Left forelimb (tissue), 1 donor: Measurements from ENCODE around the gene NFIB.
A peak's percentile ranks its signal among the peaks of the same experiment; 100 is the strongest.

Experiments
- DNase-seq: peaks from one replicate; pipeline ENCODE4 v3.0.0-alpha.2; 2018; ENCODE audit warnings: low spot score

The NFIB gene

DNA sequence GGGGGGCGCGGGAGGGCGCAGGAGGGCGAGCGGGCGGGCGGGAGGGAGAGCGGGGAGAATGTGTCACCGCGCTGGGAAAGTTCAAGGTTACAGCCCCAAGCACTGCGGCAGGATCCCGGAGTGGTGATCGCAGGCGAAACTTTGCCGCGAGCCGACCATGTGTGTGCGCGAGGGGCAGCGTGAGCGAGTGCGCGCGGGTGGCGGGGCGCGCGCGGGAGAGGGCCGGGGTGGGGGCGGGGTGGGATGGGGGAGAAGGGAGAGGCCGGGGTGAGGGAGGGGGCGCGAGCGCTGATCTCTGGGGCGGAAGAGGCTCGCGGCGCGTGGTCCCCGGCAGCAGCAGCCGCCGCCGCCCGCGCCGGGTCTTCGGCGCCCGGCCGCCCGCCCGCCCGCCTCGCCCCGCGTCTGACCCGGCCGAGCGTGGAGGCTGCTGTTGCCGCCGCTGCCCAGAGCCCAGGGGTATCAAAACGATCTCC, at the start of gene NFIB:
Gene NFIB, minus strand, starts transcription at position 191 of the 473 bp plus-strand sequence. CDS start 630 bp downstream, outside the sequence.
- peak; percentile 82 for DNase-seq

- no peak for DNase-seq
These were observed 48.2 kb upstream of the NFIB start for GRCh38 chr9:14362175-14362574.

DNA sequence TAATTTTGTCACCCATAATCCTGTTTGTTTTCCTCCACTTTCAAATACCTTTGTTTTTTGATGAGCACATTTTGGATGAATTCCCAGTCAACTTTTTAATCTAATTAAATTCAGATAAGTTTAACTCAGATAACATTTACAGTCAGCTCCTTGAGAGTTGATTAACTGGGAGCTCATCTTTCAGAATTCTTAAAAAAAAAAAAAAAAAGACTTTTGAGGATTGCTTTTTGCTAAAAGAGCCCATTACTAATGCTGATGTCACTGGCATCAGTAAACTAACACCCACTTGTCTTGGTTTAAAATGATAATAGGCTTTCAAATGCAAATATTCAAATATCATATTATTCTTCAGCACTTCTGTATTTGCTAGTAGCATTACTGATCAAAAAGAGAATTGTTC, 47.1 kb upstream of the NFIB start:
- no peak for DNase-seq

- DNase-seq = no peak
These were observed 44.6 kb upstream of the NFIB start for GRCh38 chr9:14358523-14358922.

DNA sequence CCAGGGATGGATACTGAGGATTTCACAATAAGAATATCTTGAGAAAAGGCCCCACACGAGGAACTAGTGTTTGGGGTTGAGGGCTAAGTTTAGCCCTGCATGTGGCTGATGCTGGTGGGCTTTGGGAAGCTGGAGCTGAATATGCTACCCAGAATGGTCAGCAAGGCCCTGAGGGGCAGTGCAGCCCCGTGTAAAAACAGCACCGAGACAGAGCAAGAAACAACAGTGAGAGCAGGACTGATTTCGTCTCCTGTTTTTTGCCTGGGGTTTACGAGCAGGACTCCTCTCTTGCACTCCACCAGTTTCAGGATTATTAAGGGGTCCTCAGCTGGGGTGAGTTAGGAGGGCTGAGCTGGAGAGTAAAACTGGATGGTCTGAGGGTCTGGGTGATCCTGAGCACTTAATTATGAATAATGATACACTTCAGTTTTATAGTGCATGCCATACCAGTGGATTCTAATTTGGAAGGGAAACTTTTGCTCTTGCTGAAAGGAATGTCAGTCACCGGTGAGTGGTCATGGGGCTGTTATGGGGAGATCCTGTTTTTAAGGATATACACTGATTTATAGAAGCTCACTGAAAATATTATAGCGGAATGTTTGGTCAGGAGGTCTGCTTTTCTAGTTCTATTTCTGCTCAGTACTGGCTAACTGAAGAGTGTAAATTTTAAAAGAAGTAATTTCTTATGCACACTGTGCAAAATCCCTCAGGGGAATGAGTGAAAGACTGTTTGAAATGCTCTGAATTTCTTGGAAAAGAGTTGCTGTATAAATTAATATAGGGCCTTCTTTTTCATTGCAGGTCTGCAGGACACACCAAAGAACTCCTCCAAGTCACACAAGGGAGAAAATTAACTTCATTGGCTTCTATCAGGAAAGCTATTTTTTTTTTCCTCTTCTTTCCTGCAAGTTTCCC, 42.7 kb upstream of the NFIB start:
- DNase-seq = no peak

DNA sequence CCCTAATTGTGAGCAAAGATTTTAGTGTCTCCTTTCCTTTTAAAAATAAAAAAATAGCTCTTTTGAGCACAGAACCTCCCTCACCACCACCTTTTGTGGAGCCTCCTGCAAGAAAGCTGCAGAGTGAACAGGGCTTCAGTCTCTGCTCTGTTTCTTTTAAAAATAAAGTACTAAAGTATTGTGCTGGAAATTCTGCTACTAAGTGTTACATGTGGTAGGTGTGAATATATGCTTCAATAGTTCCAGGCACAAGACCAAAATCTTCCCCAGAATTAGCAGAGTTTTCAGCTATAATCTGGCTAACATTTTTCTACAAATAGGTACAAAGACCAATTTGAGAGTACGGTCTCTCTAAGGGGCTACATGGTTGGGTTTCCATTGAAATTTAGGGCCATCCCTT, 40.3 kb upstream of the NFIB start:
- no peak for DNase-seq

DNA sequence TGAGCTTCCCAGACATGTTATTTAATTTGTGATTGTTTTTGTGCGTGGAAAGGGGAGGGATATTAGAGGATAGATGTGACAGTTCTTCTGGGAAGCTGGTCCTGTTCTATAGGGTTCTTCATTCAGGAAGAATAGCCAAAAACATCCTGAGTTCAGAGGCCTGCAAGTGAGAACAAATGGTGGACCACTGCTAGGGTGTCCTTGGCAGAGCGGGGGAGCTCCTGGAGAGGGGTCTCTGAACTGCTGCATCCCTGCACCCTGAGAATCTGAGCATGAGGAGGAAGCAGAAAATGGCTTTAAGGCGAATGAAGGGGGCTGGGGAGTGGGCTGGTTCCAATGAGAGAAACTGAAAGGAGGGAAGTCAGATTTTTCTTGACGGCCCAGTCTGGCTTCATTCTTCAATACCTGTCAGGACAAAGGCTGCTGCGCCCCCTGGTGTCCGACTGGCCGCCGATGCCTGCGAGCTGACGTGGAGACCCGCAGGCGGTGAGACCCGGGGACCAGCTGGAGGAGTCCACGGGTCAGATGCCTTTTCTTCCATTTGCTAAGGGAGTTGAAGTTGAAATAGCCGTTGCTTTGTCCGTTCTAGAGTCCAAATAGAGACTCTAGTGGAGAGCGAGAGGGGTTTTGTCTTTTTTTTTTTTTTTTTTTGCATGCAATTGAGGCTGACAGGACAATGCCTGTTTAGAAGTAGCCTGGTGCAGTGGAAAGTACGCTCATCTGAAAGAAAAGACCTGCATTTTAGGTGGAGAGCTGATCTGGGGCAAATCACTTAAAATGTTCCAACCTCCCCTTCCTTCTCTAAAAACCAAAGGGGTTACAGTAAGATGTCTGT, 39.5 kb upstream of the NFIB start:
- DNase-seq = peak; percentile 96

DNA sequence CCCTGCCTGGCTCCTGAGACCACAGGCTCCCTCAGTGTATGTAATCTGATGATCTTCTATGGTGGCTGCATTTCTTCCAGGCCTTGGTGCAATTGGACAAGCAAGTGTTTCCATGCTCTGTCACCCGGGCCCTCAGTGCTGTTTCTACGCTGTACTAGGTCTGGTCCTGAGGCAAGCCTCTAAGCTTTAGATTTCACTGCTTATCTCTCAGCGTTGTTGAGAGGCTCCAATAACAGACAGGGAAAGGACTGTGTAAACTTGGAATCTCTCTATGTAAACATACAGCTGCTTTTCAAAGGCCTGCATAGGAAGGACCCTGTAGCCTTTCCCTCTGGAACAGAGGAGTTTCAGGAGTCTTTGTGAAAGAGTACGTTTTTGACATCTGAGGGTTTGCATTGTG, 38.6 kb upstream of the NFIB start:
- DNase-seq = no peak

DNA sequence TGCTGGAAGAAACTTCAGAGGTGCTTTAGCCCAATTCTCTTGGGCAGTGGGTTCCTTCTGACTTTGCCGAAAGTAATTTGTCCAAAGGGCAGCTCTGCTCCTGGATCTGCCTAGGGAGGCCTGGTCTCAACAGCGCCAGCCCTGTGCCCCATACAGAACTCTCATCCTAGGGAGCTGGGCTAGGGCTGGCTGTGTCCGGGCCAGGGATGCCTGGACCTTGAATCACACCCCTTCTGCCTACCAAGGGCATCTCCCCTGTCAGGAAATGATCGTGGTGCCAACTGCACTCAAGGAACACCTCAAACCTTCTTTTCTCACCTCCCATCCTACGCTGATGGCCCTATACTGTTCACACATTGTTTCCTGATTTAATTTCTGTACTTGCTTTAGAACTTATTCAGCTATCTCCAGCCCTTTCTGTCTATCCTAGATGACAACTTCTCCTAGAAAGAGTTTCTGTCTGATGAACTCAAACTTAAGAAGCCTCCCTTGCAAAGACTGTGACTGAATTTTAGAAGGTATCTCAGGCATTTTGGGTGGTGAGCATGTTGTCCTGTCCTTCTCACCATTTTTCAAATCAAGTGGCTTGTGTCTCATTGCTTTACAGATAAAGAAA, 37.4 kb upstream of the NFIB start:
- no peak for DNase-seq

GRCh38 chr9:14350754-14351153, 36.8 kb upstream of the NFIB start:
- DNase-seq = no peak

GRCh38 chr9:14350349-14350728, 36.4 kb upstream of the NFIB start:
- peak; percentile 66 for DNase-seq

DNA sequence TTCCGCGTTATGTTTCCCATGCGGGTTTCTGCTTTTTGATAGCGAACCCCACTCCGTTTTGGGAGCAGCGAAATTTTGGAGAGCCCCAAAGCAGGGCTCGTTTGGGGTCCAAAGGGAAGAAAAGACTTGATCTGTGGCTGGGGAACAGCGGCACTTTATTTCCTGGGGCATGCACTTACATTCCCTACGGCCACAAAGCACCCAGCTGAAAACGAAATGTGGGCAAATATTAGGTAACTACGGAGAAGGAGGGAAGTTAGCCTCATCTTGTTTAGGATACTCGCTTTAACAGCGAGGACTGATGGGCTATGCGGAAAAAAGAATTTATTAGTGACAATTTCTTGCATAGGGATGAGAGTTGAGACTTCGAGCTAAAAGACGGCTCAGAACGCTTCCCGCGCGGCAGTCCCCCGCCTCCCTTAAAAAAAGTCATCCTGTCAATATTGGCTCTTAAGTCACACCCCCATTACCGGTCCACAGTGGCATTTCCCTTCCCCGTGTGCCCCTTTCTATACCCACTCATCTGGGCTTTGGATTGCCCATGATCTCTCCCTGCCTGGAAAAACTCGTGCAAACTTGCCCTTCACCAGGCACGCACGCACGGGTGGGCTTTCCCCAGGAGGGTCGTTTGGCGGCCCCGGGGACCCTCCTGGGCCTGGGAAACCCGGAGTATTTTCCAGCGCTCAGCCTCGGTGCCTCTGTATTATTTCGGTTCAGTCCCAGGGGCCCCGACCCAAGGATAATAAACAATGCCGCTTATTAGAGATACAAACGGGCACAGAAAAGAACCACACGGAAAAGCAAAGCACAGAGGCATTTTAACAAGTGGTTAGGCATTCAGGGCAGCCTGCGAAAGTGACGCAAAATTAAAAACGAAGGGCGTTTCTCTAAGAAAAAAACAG, 35.8 kb upstream of the NFIB start:
- DNase-seq = peak; percentile 68

- DNase-seq = no peak
These were observed 35.2 kb upstream of the NFIB start for GRCh38 chr9:14349146-14349446.

DNA sequence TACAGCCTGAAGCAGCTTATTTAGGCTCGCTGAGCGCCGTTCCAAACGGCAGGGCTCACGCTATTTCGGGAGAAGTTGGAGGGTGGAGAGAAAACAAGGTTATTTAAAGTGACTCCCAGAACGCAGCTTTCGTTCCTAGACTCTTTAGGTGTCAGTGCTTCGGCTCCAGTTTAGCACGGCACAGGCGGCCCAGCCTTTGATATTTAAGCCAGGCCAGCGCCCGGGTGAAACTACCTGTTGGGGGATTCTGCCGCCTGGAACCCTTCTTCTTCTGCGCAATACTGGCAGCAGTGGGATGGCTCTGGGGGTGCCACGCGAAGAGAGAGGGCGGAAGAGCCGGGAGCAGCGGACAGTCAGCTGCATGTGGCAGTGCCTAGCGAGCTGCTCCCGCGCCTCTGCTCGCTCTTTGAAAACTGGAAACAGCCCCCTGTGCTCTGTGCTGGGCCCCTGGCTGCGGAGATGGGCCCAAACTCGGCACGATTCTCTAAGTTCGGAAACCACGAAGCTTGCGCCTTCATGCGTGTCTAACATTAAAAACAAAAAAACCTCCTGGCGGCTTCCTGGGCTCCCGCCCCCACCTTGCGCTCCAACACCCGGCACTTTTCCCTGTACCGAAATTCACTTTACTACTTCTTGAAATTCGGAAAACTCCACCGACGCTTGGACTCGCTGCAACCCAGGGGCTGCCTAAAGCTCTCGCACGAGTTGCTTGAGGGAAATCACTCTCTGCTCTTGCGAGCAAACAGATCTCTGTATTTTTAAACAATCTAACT, 34.6 kb upstream of the NFIB start:
- DNase-seq = peak; percentile 80

DNA sequence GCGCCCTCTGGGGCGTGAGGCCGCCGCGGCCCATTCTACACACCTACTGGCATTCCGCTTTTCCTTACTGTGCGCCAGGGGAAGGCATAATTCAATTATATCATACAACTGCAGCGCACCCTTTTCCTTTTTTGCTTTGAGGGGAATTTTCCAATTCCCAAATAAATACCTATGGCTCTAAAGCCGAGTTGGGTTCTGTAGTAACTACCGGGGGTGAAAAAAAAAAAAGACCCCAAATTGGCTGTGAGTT, 34.1 kb upstream of the NFIB start:
- DNase-seq = no peak

DNA sequence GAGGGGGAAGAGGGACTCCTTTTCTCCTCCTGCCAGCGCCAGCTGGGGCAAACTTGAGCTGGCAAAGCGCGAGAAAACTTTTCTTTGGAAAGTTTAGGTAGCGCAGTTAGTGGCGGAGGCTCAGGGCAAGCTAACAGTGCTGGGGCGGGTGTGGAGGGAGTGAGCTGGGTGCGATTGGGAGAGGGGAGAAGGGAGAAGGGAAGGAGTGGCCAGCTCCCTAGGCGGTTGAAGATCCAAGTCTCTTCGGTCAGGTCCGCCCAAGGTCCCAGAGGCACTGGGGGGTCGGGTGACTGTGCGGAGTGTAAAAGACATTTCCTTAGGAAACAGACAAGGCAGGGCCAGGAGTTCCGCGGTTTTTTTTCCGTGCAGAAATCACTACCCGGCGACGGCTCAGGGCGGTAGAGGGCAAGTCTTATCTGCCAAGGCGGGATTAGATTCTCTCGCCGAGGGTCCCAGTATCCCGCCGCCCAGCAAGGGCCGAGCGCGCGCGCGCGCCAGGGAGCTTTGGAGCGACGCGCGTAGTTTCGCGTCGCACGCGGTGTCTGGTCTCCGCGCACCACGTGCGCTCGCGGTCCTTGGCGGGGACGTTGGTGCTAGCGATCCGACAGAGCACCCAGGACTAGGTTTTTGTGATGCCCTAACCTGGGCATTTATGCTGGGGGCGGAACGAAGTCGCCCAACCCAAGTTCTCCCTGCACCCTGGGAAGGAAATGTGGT, 33.6 kb upstream of the NFIB start:
- DNase-seq = peak; percentile 86

DNA sequence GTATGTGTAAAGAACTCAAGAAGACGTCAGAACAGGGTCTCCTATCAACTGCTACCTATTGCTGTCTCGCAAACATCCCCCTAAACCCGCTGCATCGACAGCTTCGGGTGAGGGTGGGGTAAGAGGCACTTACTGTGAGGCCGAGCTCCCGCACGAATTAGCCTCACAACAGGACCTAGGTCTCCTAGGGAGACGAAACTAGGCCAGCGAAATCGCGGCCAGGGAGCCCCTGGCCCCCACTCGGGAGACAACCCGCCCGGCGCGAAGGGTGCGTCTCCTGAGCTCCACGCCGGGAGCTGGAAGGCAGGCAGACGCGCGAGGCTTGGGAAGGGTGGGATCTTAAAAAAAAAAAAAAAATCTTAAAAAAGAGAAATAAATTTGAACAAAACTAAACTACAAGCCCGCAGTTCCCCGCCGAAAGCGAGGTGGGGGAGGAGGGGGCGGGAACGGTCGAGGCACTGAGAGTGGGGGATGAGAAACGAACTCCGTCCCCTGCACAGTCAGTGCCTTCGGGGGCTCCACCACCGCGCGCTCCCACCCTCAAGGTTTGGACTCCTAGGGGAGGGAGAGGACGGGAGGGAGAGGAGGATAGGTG, 33.0 kb upstream of the NFIB start:
- no peak for DNase-seq

GRCh38 chr9:14346231-14346791, 32.4 kb upstream of the NFIB start:
- DNase-seq = peak; percentile 68

- peak; percentile 70 for DNase-seq
These were observed 31.7 kb upstream of the NFIB start for GRCh38 chr9:14345354-14346230.
